ENCODE data around the gene PAQR5. TPM values are rescaled to one million over a fixed set of nuclear protein-coding genes. Genes with fewer than 3 reads are reported as not detected.

Gene PAQR5
- total RNA-seq: 1.9 and 11.8 TPM in 2 replicates

GRCh38 chr15:69298697-69299441 lies at the start of gene PAQR5:
TSS of gene PAQR5 (plus strand) at chr15:69298912. CDS start at chr15:69360081, 61,169 bp downstream.

DNA sequence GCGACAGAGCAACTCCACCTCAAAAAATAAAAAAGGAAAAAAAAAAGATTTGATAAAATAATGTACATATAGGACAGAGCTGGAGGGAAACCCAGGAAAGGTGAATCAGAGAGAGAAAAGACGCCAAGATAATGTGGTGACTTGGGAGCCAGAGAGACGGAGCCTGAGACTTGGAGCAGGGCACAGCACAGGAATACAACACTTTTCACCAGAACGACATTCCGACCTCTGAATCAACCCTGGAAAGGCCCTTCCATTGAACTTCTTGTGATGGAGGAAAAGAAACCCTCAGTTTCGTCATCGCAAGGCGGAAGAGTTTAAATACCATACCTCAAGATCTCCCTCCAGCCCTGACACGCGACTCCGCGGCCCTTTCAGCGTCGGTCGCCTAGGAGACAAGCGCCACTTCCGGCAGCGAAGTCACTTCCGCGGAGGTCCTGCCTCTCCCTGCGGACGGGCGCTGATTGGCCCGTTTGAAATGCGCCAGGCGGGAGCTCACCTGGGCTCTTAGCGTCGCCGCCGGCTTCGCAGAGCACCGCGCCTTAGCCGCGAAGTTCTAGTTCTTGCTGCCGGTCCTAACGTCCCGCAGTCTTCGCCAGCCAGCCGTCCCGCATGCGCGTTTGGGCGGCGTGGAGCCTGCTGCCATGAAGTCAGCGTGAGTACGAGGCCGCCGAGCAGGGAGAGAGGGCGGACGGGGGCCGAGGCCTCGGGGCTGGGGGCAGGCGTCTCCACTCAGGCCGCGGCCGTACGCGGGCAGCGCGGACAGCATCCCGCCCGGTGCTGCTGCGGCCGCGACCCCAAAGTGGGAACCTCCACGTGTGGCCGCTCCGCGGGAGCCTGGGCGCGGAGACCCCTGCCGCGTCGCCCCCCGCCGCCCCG lies 115.3 kb downstream of the PAQR5 start, which contains the start of gene KIF23:
Gene KIF23, plus strand, starts transcription at position 528 of the 879 bp plus-strand sequence. Its CDS starts 117 bp downstream, at position 645.

DNA sequence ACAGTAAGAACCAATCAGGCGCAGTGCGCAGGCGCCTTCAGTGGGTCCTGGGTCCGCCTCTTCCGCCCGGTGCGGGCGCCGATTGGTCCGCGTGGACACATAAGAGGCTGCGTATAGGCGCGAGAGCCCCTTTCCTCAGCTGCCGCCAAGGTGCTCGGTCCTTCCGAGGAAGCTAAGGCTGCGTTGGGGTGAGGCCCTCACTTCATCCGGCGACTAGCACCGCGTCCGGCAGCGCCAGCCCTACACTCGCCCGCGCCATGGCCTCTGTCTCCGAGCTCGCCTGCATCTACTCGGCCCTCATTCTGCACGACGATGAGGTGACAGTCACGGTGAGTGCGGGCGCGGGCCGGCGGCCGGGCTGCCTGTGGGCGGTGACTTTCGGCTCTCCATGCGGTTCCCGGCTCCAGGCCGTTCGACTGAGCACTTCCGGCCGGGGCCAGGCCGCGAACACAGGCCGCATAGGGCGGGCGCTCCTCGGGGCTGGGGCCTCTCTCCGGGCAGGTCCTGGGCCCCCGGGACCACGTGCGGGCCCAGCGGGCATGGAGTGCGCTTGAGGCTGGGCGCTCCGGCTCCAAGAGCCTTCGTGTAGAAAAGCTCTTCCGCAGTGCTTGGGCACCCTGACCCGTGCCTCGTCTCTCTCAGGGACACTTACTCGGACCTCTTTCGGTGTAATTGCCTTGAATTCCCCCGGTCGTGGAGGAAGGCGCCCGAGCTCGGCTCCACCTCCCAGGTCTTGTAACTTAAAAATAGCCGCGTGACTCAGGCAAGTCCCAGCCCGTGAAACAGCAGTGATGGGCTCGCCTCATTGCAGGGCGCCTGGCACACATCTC lies 154.2 kb downstream of the PAQR5 start, which contains the start of gene RPLP1:
Gene RPLP1, plus strand, starts transcription at position 127 of the 830 bp plus-strand sequence. Its CDS starts 131 bp downstream, at position 258.

Other genes with a start within 250 kb of the PAQR5 start
- 24.8 and 37.5 TPM in 2 replicates for gene GLCE, start 138.3 kb upstream of the PAQR5 start, total RNA-seq
- 12.9 and 29.2 TPM in 2 replicates for gene KIF23, start 115.4 kb downstream of the PAQR5 start, total RNA-seq
- 719 and 989 TPM in 2 replicates for gene RPLP1, start 153.9 kb downstream of the PAQR5 start, total RNA-seq